Uterus (tissue), 4 donors: ENCODE data around the gene TOX3. TPM values are rescaled to one million over a fixed set of nuclear protein-coding genes. Genes with fewer than 3 reads are reported as not detected.

Experiments
- DNase-seq, 2 donors: peaks; one replicate each; pipeline ENCODE4 v3.0.0-alpha.2; 2019 to 2020
- H3K27ac ChIP-seq, 2 donors: fragments of 200-600 bp; sonication (generic); 1 replicate in 1 of 2; 2 replicates in 1 of 2; pipeline ENCODE4 v1.5.1; 2016 to 2018
- H3K27me3 ChIP-seq, 2 donors: fragments of 200-600 bp; sonication (generic); one replicate each; pipeline ENCODE4 v1.5.1; 2018 to 2019; ENCODE audit warnings: control low read depth in 1 of 2
- H3K36me3 ChIP-seq, 2 donors: fragments of 200-600 bp; sonication (generic); one replicate each; pipeline ENCODE4 v1.5.1; 2019; ENCODE audit warnings: control low read depth in 1 of 2
- H3K4me1 ChIP-seq, 2 donors: fragments of 200-600 bp; sonication (generic); one replicate each; pipeline ENCODE4 v1.5.1; 2018 to 2019; ENCODE audit warnings: control low read depth in 1 of 2
- H3K4me3 ChIP-seq, 2 donors: fragments of 200-600 bp; sonication (generic); 1 replicate in 1 of 2; 2 replicates in 1 of 2; pipeline ENCODE4 v1.5.1; 2018 to 2019; ENCODE audit warnings: mild to moderate bottlenecking in 1 of 2
- H3K9me3 ChIP-seq, 2 donors: fragments of 200-600 bp; sonication (generic); one replicate each; pipeline ENCODE4 v1.5.1; 2019; ENCODE audit warnings: control low read depth in 1 of 2
- CTCF ChIP-seq, 4 experiments: fragments of 200-600 bp in 2 of 4; fragments of 450-650 bp in 2 of 4; sonication (generic) in 2 of 4; IDR thresholded peaks; one replicate each; pipeline ENCODE4 v1.5.1; 2016 to 2019; ENCODE audit warnings: antibody characterized with exemption in 4 of 4, mild to moderate bottlenecking in 2 of 4, moderate library complexity in 1 of 4
- POLR2A ChIP-seq, 2 donors: fragments of 450-650 bp; IDR thresholded peaks; one replicate each; pipeline ENCODE4 v1.6.1; 2016; ENCODE audit warnings: antibody characterized with exemption in 2 of 2, mild to moderate bottlenecking in 1 of 2, moderate library complexity in 1 of 2
- intact Hi-C: fragments of 100-400 bp; cut with DNase I; formaldehyde crosslinking; loops from one replicate; pipeline ENCODE4 v1.15.1; 2023; ENCODE audit warnings: low total_unique reads
- total RNA-seq, 4 donors: library from RNA; depleted of rRNA in 3 of 4; stranded (reverse); fragments of >200 nt in 3 of 4; gene quantifications; one replicate each; pipeline versions ENCODE4 v1.1.0 to v1.2.4, GENCODE V29; 2014 to 2023
- donor health status: DM: yes; HTN: yes; CAD: no.

TOX3 gene
- total RNA-seq, 4 donors from 2014 or later, result 0.55 to 1.2 TPM; not detected in 2

DNA sequence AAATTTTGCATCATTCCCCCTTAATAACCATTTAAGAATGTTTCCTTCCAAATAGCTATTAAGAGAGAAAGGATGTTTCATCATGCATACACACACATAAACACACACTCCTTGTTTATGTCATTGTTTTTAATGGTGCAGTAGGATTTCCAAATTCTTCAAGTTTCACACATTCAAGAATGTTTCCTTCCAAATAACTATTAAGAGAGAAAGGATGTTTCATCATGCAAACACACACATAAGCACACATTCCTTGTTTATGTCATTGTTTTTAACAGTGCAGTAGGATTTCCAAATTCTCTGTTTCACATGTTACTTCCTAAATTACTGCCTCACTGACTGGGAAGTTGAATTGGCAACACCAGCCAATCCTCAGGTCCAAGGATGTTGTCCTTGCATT is 7.8 kb downstream of the TOX3 start:
- TF ChIP-seq CTCF (IDR thresholded peaks at IDR 0.05) (no peak), POLR2A (IDR thresholded peaks at IDR 0.05) (no peak)
- H3K9me3 ChIP-seq, result no peaks in the 10 kb centered on the region
- H3K4me1 ChIP-seq, result no peaks in the 10 kb centered on the region
- no peak for DNase-seq
- no peak overlapping the region for H3K27ac ChIP-seq
- H3K36me3 ChIP-seq, result no peaks in the 10 kb centered on the region
- H3K27me3 ChIP-seq, result peaks cover 0 to 16% of the 10 kb centered on the region in 2 donors
- no peak overlapping the region for H3K4me3 ChIP-seq
- intact Hi-C loops, result no loop called here

DNA sequence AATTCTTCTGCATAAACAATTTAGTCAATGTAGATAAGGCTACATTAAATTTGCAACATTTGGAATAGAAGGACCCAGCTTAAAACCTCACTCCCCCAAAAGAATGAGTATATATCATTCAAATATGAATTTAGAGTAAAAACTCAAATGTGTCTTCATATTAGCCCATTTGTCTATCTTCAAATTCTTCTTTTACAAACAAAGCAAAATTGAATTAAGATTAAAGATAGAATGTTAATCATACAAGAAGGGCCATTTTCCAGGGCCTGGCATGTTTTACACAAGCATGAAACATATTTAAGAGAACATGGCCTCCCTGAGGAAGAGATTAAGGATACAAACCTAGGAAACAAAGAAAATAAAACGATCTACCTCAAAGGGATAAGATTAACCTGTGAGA is 8.4 kb downstream of the TOX3 start:
- H3K9me3 ChIP-seq, result no peaks in the 10 kb centered on the region
- H3K27ac ChIP-seq, result no peak overlapping the region
- H3K27me3 ChIP-seq, result peaks cover 0 to 9% of the 10 kb centered on the region in 2 donors
- intact Hi-C loops, result no loop called here
- H3K36me3 ChIP-seq, result no peaks in the 10 kb centered on the region
- no peak for TF ChIP-seq CTCF (IDR thresholded peaks at IDR 0.05)
- TF ChIP-seq POLR2A (IDR thresholded peaks at IDR 0.05), result no peak
- no peak for DNase-seq
- no peaks in the 10 kb centered on the region for H3K4me1 ChIP-seq
- H3K4me3 ChIP-seq, result no peak overlapping the region

DNA sequence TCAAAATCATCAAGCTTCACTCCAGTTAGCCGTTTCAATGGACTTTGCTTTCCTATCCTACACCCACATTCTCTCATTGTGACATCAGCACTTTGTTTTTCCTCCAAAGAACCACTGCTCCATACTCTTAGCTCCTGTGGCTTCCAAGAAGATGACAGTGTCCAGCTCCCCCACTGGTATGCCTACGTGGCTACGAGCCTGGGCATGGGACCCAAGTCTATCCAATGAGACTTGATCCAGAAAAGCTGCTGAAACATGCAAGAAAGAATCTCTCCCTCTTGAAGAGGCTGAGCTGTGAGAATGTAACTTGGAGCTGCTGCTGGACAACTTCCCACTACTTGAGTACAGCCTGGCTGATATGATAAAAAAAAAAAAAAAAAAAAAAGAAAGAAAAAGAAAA is 9.4 kb downstream of the TOX3 start:
- Histone ChIP-seq H3K36me3 (no peaks in the 10 kb centered on the region), H3K27ac (no peak overlapping the region), H3K4me1 (no peaks in the 10 kb centered on the region), H3K27me3 (no peaks in the 10 kb centered on the region), H3K9me3 (no peaks in the 10 kb centered on the region), H3K4me3 (no peak overlapping the region)
- intact Hi-C loops, result no loop called here
- DNase-seq, result no peak
- TF ChIP-seq CTCF (IDR thresholded peaks at IDR 0.05) (no peak), POLR2A (IDR thresholded peaks at IDR 0.05) (no peak)

GRCh38 chr16:52535076-52535475 is 11.9 kb downstream of the TOX3 start:
- Histone ChIP-seq H3K4me1 (no peaks in the 10 kb centered on the region), H3K36me3 (no peaks in the 10 kb centered on the region), H3K4me3 (no peak overlapping the region), H3K27me3 (no peaks in the 10 kb centered on the region), H3K9me3 (no peaks in the 10 kb centered on the region), H3K27ac (no peak overlapping the region)
- no peak for TF ChIP-seq CTCF (IDR thresholded peaks at IDR 0.05)
- TF ChIP-seq POLR2A (IDR thresholded peaks at IDR 0.05), result no peak
- intact Hi-C loops, result no loop called here
- no peak for DNase-seq

DNA sequence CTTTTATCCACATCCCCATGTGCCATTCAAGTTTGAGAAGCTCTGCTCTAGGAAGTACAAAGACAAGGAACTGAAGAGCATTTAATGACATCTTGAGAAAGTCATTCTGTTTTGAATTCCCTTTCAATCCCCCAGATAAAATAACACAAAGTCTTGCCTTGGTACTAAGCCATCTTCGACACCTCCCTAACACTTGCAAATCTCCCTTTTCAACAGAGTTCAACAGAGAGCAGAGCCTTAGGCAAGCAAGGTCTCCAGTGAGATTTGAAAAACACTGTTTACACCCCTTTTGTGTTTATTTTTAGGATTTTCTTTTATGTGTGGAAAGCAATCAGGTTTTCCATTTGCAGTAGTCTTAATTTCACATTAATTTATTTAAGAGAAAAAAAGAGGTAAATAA is 13.6 kb downstream of the TOX3 start:
- Histone ChIP-seq H3K4me1 (no peaks in the 10 kb centered on the region), H3K36me3 (no peaks in the 10 kb centered on the region)
- intact Hi-C loops, result no loop called here

More for the DNA sequence above, 13.6 kb downstream of the TOX3 start:
- no peaks in the 10 kb centered on the region for H3K27me3 ChIP-seq
- no peak for DNase-seq
- no peaks in the 10 kb centered on the region for H3K9me3 ChIP-seq
- no peak overlapping the region for H3K4me3 ChIP-seq
- TF ChIP-seq POLR2A (IDR thresholded peaks at IDR 0.05), result no peak
- TF ChIP-seq CTCF (IDR thresholded peaks at IDR 0.05), result no peak
- H3K27ac ChIP-seq, result no peak overlapping the region
